ENCODE data around the gene WNT8A. TPM values are rescaled to one million over a fixed set of nuclear protein-coding genes. Genes with fewer than 3 reads are reported as not detected.
"Not testable (repeated sequence)": the region's sequence is repeated elsewhere in the genome, so short reads cannot be mapped to it uniquely, and the experiment has no call there.

The WNT8A gene
- polyA plus RNA-seq, result not detected
- long read RNA-seq, donor 1, result 0 reads
- long read RNA-seq, donor 2, result 0 reads
- long read RNA-seq, donor 3, result 0 reads
- long read RNA-seq, donor 4, result 0 reads
- long read RNA-seq, donor 5, result 0 reads
- long read RNA-seq, donor 6, result 0 reads
- long read RNA-seq, donor 7, result 0 reads
- long read RNA-seq, donor 8, result 0 reads
- long read RNA-seq, donor 9, result 0 reads
- long read RNA-seq, donor 10, result 0 reads
- long read RNA-seq, donor 11, result 0 reads

- Histone ChIP-seq H3K36me3 (ENCODE audit: control insufficient read depth, insufficient read depth, low read length) (no peaks in the 10 kb centered on the region), H3K4me1 (ENCODE audit: control insufficient read depth, insufficient read depth, low read length) (no peaks in the 10 kb centered on the region), H3K27ac (ENCODE audit: low read length) (no peak within 1 kb of the TSS), H3K27me3 (ENCODE audit: control insufficient read depth, insufficient read depth, low read length) (no peaks in the 10 kb centered on the region), H3K4me3 (ENCODE audit: low read length) (no peak within 1 kb of the TSS), H3K9me3 (ENCODE audit: control insufficient read depth, low read depth, low read length) (no peaks in the 10 kb centered on the region)
- no CpG with 5 or more reads among the region's 5 CpGs for WGBS (ENCODE audit: insufficient coverage, low lambda C conversion rate)
- no peak for DNase-seq
These were observed at the start of gene WNT8A for GRCh38 chr5:138083702-138084101. Gene WNT8A (plus strand): TSS chr5:138084033. CDS start chr5:138084128, 95 bp downstream.

- DNase-seq, result peak; percentile 76 to 83
- H3K4me3 ChIP-seq (ENCODE audit: low read length), result no peak overlapping the region
- H3K36me3 ChIP-seq (ENCODE audit: control insufficient read depth, insufficient read depth, low read length), result no peaks in the 10 kb centered on the region
- H3K27me3 ChIP-seq (ENCODE audit: control insufficient read depth, insufficient read depth, low read length), result no peaks in the 10 kb centered on the region
- peaks cover 10% of the 10 kb centered on the region for H3K4me1 ChIP-seq (ENCODE audit: control insufficient read depth, insufficient read depth, low read length)
- 88% methylated on average over 2 of the region's 11 CpGs for WGBS (ENCODE audit: insufficient coverage, low lambda C conversion rate)
- H3K9me3 ChIP-seq (ENCODE audit: control insufficient read depth, low read depth, low read length), result no peaks in the 10 kb centered on the region
- H3K27ac ChIP-seq (ENCODE audit: low read length), result no peak overlapping the region
These were observed 48.0 kb upstream of the WNT8A start for GRCh38 chr5:138035605-138036537.

GRCh38 chr5:138037271-138037670 is 46.6 kb upstream of the WNT8A start:
- Histone ChIP-seq H3K27me3 (ENCODE audit: control insufficient read depth, insufficient read depth, low read length) (no peaks in the 10 kb centered on the region), H3K36me3 (ENCODE audit: control insufficient read depth, insufficient read depth, low read length) (no peaks in the 10 kb centered on the region), H3K4me1 (ENCODE audit: control insufficient read depth, insufficient read depth, low read length) (peaks cover 7% of the 10 kb centered on the region), H3K9me3 (ENCODE audit: control insufficient read depth, low read depth, low read length) (no peaks in the 10 kb centered on the region), H3K4me3 (ENCODE audit: low read length) (no peak overlapping the region), H3K27ac (ENCODE audit: low read length) (no peak overlapping the region)
- DNase-seq, result no peak

- no peaks in the 10 kb centered on the region for H3K9me3 ChIP-seq (ENCODE audit: control insufficient read depth, low read depth, low read length)
- no peaks in the 10 kb centered on the region for H3K36me3 ChIP-seq (ENCODE audit: control insufficient read depth, insufficient read depth, low read length)
- H3K27me3 ChIP-seq (ENCODE audit: control insufficient read depth, insufficient read depth, low read length), result no peaks in the 10 kb centered on the region
- no peak for DNase-seq
- no peak overlapping the region for H3K4me3 ChIP-seq (ENCODE audit: low read length)
- no peak overlapping the region for H3K27ac ChIP-seq (ENCODE audit: low read length)
- H3K4me1 ChIP-seq (ENCODE audit: control insufficient read depth, insufficient read depth, low read length), result peaks cover 7% of the 10 kb centered on the region
- WGBS (ENCODE audit: insufficient coverage, low lambda C conversion rate), result no CpG with 5 or more reads among the region's 1 CpG
These were observed 45.8 kb upstream of the WNT8A start for GRCh38 chr5:138037907-138038633.

- no peaks in the 10 kb centered on the region for H3K27me3 ChIP-seq (ENCODE audit: control insufficient read depth, insufficient read depth, low read length)
- H3K4me3 ChIP-seq (ENCODE audit: low read length), result no peak overlapping the region
- H3K36me3 ChIP-seq (ENCODE audit: control insufficient read depth, insufficient read depth, low read length), result no peaks in the 10 kb centered on the region
- no peak overlapping the region for H3K27ac ChIP-seq (ENCODE audit: low read length)
- H3K9me3 ChIP-seq (ENCODE audit: control insufficient read depth, low read depth, low read length), result no peaks in the 10 kb centered on the region
- DNase-seq, result no peak
- no CpG with 5 or more reads among the region's 1 CpG for WGBS (ENCODE audit: insufficient coverage, low lambda C conversion rate)
- peaks cover 2% of the 10 kb centered on the region for H3K4me1 ChIP-seq (ENCODE audit: control insufficient read depth, insufficient read depth, low read length)
These were observed 45.0 kb upstream of the WNT8A start for GRCh38 chr5:138038826-138039225.

GRCh38 chr5:138045283-138045682 is 38.5 kb upstream of the WNT8A start:
- not testable (repeated sequence) for H3K4me3 ChIP-seq (ENCODE audit: low read length); DNase-seq; H3K4me1 ChIP-seq (ENCODE audit: control insufficient read depth, insufficient read depth, low read length); H3K9me3 ChIP-seq (ENCODE audit: control insufficient read depth, low read depth, low read length); H3K27ac ChIP-seq (ENCODE audit: low read length); H3K36me3 ChIP-seq (ENCODE audit: control insufficient read depth, insufficient read depth, low read length); H3K27me3 ChIP-seq (ENCODE audit: control insufficient read depth, insufficient read depth, low read length)
- 100% methylated on average over 1 of the region's 3 CpGs for WGBS (ENCODE audit: insufficient coverage, low lambda C conversion rate)

- 58% methylated on average over 6 of the region's 9 CpGs for WGBS (ENCODE audit: insufficient coverage, low lambda C conversion rate)
- H3K4me1 ChIP-seq (ENCODE audit: control insufficient read depth, insufficient read depth, low read length), result peaks cover 12% of the 10 kb centered on the region
- H3K27ac ChIP-seq (ENCODE audit: low read length), result no peak overlapping the region
- H3K36me3 ChIP-seq (ENCODE audit: control insufficient read depth, insufficient read depth, low read length), result no peaks in the 10 kb centered on the region
- H3K9me3 ChIP-seq (ENCODE audit: control insufficient read depth, low read depth, low read length), result no peaks in the 10 kb centered on the region
- no peak overlapping the region for H3K4me3 ChIP-seq (ENCODE audit: low read length)
- peak in 1 of 2 donors; percentile 33 for DNase-seq
- H3K27me3 ChIP-seq (ENCODE audit: control insufficient read depth, insufficient read depth, low read length), result no peaks in the 10 kb centered on the region
These were observed 32.2 kb upstream of the WNT8A start for GRCh38 chr5:138051441-138052296.

GRCh38 chr5:138052718-138053117 is 31.1 kb upstream of the WNT8A start:
- not testable (repeated sequence) for H3K9me3 ChIP-seq (ENCODE audit: control insufficient read depth, low read depth, low read length); H3K27me3 ChIP-seq (ENCODE audit: control insufficient read depth, insufficient read depth, low read length); H3K4me3 ChIP-seq (ENCODE audit: low read length); DNase-seq; H3K27ac ChIP-seq (ENCODE audit: low read length); H3K36me3 ChIP-seq (ENCODE audit: control insufficient read depth, insufficient read depth, low read length)
- H3K4me1 ChIP-seq (ENCODE audit: control insufficient read depth, insufficient read depth, low read length), result peaks cover 12% of the 10 kb centered on the region
- no CpG with 5 or more reads among the region's 1 CpG for WGBS (ENCODE audit: insufficient coverage, low lambda C conversion rate)

GRCh38 chr5:138053554-138053953 is 30.3 kb upstream of the WNT8A start:
- Histone ChIP-seq H3K4me1 (ENCODE audit: control insufficient read depth, insufficient read depth, low read length) (peaks cover 12% of the 10 kb centered on the region), H3K27ac (ENCODE audit: low read length) (no peak overlapping the region), H3K36me3 (ENCODE audit: control insufficient read depth, insufficient read depth, low read length) (no peaks in the 10 kb centered on the region), H3K27me3 (ENCODE audit: control insufficient read depth, insufficient read depth, low read length) (no peaks in the 10 kb centered on the region), H3K4me3 (ENCODE audit: low read length) (no peak overlapping the region), H3K9me3 (ENCODE audit: control insufficient read depth, low read depth, low read length) (no peaks in the 10 kb centered on the region)
- peak in 1 of 2 donors; percentile 40 for DNase-seq
- 17% methylated on average over 1 of the region's 3 CpGs for WGBS (ENCODE audit: insufficient coverage, low lambda C conversion rate)

- Histone ChIP-seq H3K27me3 (ENCODE audit: control insufficient read depth, insufficient read depth, low read length) (no peaks in the 10 kb centered on the region), H3K27ac (ENCODE audit: low read length) (no peak overlapping the region), H3K36me3 (ENCODE audit: control insufficient read depth, insufficient read depth, low read length) (no peaks in the 10 kb centered on the region), H3K4me1 (ENCODE audit: control insufficient read depth, insufficient read depth, low read length) (peaks cover 12% of the 10 kb centered on the region), H3K4me3 (ENCODE audit: low read length) (no peak overlapping the region), H3K9me3 (ENCODE audit: control insufficient read depth, low read depth, low read length) (no peaks in the 10 kb centered on the region)
- no peak for DNase-seq
- no CpG with 5 or more reads among the region's 3 CpGs for WGBS (ENCODE audit: insufficient coverage, low lambda C conversion rate)
These were observed 29.6 kb upstream of the WNT8A start for GRCh38 chr5:138054206-138054605.

All from large intestine (tissue), 12 donors.